ENCODE measurements around the gene ENOSF1. TPM values are rescaled to one million over a fixed set of nuclear protein-coding genes. Genes with fewer than 3 reads are reported as not detected.

The ENOSF1 gene
- total and polyA plus RNA-seq, 10 of the 15 experiments (the other 5 are each of a cell fraction or from before 2014, with no cell fraction given): 12.5 to 43.3 (median 29.5) TPM

DNA sequence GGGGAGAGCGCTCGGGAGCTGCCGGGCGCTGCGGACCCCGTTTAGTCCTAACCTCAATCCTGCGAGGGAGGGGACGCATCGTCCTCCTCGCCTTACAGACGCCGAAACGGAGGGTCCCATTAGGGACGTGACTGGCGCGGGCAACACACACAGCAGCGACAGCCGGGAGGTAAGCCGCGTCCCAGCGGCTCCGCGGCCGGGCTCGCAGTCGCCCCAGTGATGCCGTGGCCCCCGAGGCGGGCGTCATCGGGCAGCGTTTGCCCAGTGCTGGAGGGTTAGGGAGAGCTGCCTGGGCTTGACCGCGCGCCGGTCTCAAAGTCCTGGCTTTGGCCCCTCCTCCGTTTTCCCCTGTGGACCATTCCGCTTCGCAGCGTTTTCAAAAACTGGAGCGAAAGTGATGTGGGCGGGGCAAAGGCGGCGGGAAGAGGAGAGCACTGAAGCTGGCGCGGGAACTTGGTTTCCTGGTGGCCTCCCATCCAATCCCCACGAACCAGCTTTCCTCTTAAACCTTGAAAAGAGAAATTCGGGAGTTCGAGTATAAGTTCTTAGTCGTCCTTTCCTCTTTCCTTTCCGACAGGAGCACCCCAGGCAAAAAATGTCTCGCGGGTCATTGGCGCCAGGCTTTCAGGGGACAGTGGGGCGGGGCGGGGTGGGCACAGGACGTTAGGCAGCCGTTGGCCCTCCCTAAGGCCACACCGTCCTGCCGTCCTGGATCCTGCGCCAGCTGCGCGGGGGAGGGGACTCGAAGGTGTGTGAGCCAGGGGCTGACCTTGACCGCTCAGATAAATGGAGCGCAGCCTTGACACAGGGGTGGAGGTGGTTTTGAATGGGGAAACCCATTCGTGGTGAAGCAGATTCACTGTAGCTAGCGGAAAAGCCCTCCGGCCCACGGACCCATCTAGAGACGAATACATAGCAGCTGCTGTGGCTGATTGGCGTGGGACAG lies 54.2 kb downstream of the ENOSF1 start (continued):
- TF ChIP-seq, protein P1, sequence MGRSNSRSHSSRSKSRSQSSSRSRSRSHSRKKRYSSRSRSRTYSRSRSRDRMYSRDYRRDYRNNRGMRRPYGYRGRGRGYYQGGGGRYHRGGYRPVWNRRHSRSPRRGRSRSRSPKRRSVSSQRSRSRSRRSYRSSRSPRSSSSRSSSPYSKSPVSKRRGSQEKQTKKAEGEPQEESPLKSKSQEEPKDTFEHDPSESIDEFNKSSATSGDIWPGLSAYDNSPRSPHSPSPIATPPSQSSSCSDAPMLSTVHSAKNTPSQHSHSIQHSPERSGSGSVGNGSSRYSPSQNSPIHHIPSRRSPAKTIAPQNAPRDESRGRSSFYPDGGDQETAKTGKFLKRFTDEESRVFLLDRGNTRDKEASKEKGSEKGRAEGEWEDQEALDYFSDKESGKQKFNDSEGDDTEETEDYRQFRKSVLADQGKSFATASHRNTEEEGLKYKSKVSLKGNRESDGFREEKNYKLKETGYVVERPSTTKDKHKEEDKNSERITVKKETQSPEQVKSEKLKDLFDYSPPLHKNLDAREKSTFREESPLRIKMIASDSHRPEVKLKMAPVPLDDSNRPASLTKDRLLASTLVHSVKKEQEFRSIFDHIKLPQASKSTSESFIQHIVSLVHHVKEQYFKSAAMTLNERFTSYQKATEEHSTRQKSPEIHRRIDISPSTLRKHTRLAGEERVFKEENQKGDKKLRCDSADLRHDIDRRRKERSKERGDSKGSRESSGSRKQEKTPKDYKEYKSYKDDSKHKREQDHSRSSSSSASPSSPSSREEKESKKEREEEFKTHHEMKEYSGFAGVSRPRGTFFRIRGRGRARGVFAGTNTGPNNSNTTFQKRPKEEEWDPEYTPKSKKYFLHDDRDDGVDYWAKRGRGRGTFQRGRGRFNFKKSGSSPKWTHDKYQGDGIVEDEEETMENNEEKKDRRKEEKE (IDR thresholded peaks at IDR 0.05): peak; percentile 85
- TF ChIP-seq, protein P2, sequence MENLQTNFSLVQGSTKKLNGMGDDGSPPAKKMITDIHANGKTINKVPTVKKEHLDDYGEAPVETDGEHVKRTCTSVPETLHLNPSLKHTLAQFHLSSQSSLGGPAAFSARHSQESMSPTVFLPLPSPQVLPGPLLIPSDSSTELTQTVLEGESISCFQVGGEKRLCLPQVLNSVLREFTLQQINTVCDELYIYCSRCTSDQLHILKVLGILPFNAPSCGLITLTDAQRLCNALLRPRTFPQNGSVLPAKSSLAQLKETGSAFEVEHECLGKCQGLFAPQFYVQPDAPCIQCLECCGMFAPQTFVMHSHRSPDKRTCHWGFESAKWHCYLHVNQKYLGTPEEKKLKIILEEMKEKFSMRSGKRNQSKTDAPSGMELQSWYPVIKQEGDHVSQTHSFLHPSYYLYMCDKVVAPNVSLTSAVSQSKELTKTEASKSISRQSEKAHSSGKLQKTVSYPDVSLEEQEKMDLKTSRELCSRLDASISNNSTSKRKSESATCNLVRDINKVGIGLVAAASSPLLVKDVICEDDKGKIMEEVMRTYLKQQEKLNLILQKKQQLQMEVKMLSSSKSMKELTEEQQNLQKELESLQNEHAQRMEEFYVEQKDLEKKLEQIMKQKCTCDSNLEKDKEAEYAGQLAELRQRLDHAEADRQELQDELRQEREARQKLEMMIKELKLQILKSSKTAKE (IDR thresholded peaks at IDR 0.05; ENCODE audit: low read depth, poor library complexity, severe bottlenecking): no peak
- TF ChIP-seq IKZF2 (IDR thresholded peaks at IDR 0.05) (peak in 1 of 2 experiments; percentile 26; a peak in 1 of 4 replicates), GATAD2B (conservative IDR thresholded peaks at IDR 0.05; ENCODE audit: low read depth) (peak; percentile 25; the same call in 1 of the 2 replicates), LARP7 (IDR thresholded peaks at IDR 0.05) (peak; percentile 63), SREBF2 (IDR thresholded peaks at IDR 0.05; ENCODE audit: low read length) (no peak), POLR2AphosphoS5 (IDR thresholded peaks at IDR 0.05; ENCODE audit: low read length) (peak; percentile 29), NFYB (IDR thresholded peaks at IDR 0.05; ENCODE audit: insufficient read depth, low read depth, low read length) (no peak; the same call in 1 of the 2 replicates), KDM1A (IDR thresholded peaks at IDR 0.05; ENCODE audit: borderline replicate concordance) (no peak), CBX3 (IDR thresholded peaks at IDR 0.05; ENCODE audit: borderline replicate concordance, low read depth) (no peak), TCF12 (IDR thresholded peaks at IDR 0.05; ENCODE audit: low read depth, low read length) (peak; percentile 84), SMC3 (IDR thresholded peaks at IDR 0.05; ENCODE audit: borderline replicate concordance, low read length) (0 out of 2 replicates have a peak, but pooled peaks have one; percentile 5), CHD1 (IDR thresholded peaks at IDR 0.05; ENCODE audit: low read depth, low read length) (peak; percentile 89; the same call in 1 of the 2 replicates), TAF1 (IDR thresholded peaks at IDR 0.05; ENCODE audit: borderline replicate concordance, low read depth, low read length) (no peak), SREBF1 (IDR thresholded peaks at IDR 0.05; ENCODE audit: low read length) (peak; percentile 53; the same call in 1 of the 2 replicates), HDAC2 (IDR thresholded peaks at IDR 0.05) (no peak), RUNX3 (IDR thresholded peaks at IDR 0.05; ENCODE audit: low read length) (peak; percentile 84), NFIC (IDR thresholded peaks at IDR 0.05; ENCODE audit: low read depth, low read length) (no peak), ZBED1 (IDR thresholded peaks at IDR 0.05; ENCODE audit: borderline replicate concordance) (no peak), YY1 (IDR thresholded peaks at IDR 0.05; ENCODE audit: low read depth, low read length) (0 out of 2 replicates have a peak, but pooled peaks have one; percentile 9), NR2F1 (conservative IDR thresholded peaks at IDR 0.05) (peak; percentile 93), SMAD1 (IDR thresholded peaks at IDR 0.05; ENCODE audit: low read depth, partially characterized antibody) (no peak), MXI1 (IDR thresholded peaks at IDR 0.05; ENCODE audit: low read depth, low read length) (peak; percentile 27; the same call in 1 of the 2 replicates), SMAD5 (IDR thresholded peaks at IDR 0.05; ENCODE audit: low read depth) (peak; percentile 30; the same call in 1 of the 2 replicates)
- TF ChIP-seq, protein P3, sequence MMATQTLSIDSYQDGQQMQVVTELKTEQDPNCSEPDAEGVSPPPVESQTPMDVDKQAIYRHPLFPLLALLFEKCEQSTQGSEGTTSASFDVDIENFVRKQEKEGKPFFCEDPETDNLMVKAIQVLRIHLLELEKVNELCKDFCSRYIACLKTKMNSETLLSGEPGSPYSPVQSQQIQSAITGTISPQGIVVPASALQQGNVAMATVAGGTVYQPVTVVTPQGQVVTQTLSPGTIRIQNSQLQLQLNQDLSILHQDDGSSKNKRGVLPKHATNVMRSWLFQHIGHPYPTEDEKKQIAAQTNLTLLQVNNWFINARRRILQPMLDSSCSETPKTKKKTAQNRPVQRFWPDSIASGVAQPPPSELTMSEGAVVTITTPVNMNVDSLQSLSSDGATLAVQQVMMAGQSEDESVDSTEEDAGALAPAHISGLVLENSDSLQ (IDR thresholded peaks at IDR 0.05): peak; percentile 85
- TF ChIP-seq, protein P4, sequence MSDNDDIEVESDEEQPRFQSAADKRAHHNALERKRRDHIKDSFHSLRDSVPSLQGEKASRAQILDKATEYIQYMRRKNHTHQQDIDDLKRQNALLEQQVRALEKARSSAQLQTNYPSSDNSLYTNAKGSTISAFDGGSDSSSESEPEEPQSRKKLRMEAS (IDR thresholded peaks at IDR 0.05; ENCODE audit: low read depth, low read length): no peak; the same call in 1 of the 2 replicates

All from GM12878 (cell line).